Measurements from ENCODE around the gene PTPRR. TPM values are rescaled to one million over a fixed set of nuclear protein-coding genes. Genes with fewer than 3 reads are reported as not detected.

Gene PTPRR
- total and polyA plus RNA-seq, 4 donors = 0.02 to 0.08 TPM; not detected in 2

DNA sequence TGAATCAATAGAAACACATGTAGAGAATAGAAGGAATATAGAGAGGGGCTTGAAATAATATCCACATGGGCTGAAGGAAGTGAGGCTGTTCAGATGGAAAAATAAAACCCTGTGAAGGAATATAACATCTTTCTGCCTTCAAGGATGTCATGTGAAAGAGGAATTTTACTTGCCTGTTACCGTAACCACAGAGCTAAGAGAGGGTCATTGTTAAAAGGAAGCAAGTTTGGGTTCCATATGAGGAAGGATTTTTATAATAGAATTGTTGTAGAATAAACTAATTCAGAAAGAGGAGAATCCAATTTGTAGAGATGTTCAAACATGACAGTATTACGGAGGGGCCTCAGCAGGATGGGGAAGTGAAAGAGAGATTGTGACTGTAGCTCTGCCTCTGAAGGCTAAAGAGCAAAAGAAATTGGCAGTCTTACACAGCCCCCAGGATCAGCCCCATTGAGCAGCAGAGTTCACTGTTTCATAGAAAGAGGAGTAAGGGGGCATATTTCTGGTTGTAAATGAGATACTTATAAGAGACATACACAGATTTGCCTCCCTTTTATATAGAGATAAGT lies 41.8 kb upstream of the PTPRR start (continued):
- TF ChIP-seq GABPA (IDR thresholded peaks at IDR 0.05 in 1 of 2, conservative IDR thresholded peaks at IDR 0.05 in 1 of 2) = no peak
- TF ChIP-seq REST (IDR thresholded peaks at IDR 0.05) = no peak
- TF ChIP-seq HNF4A (conservative IDR thresholded peaks at IDR 0.05) = no peak
- TF ChIP-seq RAD21 (IDR thresholded peaks at IDR 0.05) = no peak
- no peak for TF ChIP-seq FOXA1 (IDR thresholded peaks at IDR 0.05)
- TF ChIP-seq RXRA (IDR thresholded peaks at IDR 0.05) = no peak
- TF ChIP-seq EGR1 (IDR thresholded peaks at IDR 0.05; ENCODE audit: low read depth in 2 of 2) = no peak

- no peaks in the 10 kb centered on the region for H3K36me3 ChIP-seq (ENCODE audit: control insufficient read depth in 4 of 4, insufficient read depth in 3 of 4, low read depth in 1 of 4, low read length in 3 of 4)
These were observed 39.9 kb upstream of the PTPRR start for GRCh38 chr12:70960484-70960883.

More at GRCh38 chr12:70960484-70960883, 39.9 kb upstream of the PTPRR start:
- DNase-seq (ENCODE audit: low spot score) = no peak
- H3K27ac ChIP-seq (ENCODE audit: low read depth in 1 of 2, low read length in 2 of 2) = no peak overlapping the region
- H3K9ac ChIP-seq (ENCODE audit: low read depth in 1 of 2, low read length in 2 of 2) = no peak overlapping the region
- H3K4me3 ChIP-seq (ENCODE audit: low read depth in 1 of 3, low read length in 3 of 3) = no peak overlapping the region
- 45% methylated on average over 1 of the region's 1 CpG for WGBS
- no peak for TF ChIP-seq REST (IDR thresholded peaks at IDR 0.05)
- no peak for TF ChIP-seq EGR1 (IDR thresholded peaks at IDR 0.05; ENCODE audit: low read depth in 2 of 2)
- TF ChIP-seq RXRA (IDR thresholded peaks at IDR 0.05) = no peak
- TF ChIP-seq, protein P1, sequence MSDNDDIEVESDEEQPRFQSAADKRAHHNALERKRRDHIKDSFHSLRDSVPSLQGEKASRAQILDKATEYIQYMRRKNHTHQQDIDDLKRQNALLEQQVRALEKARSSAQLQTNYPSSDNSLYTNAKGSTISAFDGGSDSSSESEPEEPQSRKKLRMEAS (IDR thresholded peaks at IDR 0.05) = no peak
- TF ChIP-seq RAD21 (IDR thresholded peaks at IDR 0.05) = no peak
- no peak for TF ChIP-seq JUND (IDR thresholded peaks at IDR 0.05)
- TF ChIP-seq, protein P2, sequence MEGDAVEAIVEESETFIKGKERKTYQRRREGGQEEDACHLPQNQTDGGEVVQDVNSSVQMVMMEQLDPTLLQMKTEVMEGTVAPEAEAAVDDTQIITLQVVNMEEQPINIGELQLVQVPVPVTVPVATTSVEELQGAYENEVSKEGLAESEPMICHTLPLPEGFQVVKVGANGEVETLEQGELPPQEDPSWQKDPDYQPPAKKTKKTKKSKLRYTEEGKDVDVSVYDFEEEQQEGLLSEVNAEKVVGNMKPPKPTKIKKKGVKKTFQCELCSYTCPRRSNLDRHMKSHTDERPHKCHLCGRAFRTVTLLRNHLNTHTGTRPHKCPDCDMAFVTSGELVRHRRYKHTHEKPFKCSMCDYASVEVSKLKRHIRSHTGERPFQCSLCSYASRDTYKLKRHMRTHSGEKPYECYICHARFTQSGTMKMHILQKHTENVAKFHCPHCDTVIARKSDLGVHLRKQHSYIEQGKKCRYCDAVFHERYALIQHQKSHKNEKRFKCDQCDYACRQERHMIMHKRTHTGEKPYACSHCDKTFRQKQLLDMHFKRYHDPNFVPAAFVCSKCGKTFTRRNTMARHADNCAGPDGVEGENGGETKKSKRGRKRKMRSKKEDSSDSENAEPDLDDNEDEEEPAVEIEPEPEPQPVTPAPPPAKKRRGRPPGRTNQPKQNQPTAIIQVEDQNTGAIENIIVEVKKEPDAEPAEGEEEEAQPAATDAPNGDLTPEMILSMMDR (IDR thresholded peaks at IDR 0.05; ENCODE audit: low read depth, low read length, missing input control) = no peak
- TF ChIP-seq FOXA1 (IDR thresholded peaks at IDR 0.05) = no peak
- TF ChIP-seq ATF3 (IDR thresholded peaks at IDR 0.05) = no peak
- TF ChIP-seq NR2F2 (IDR thresholded peaks at IDR 0.05) = no peak
- TF ChIP-seq TAF1 (conservative IDR thresholded peaks at IDR 0.05) = no peak
- TF ChIP-seq HNF4G (IDR thresholded peaks at IDR 0.05) = no peak
- TF ChIP-seq GABPA (IDR thresholded peaks at IDR 0.05 in 1 of 2, conservative IDR thresholded peaks at IDR 0.05 in 1 of 2) = no peak
- no peak for TF ChIP-seq HNF4A (conservative IDR thresholded peaks at IDR 0.05)
- no peak for TF ChIP-seq SP1 (IDR thresholded peaks at IDR 0.05)
- no peaks in the 10 kb centered on the region for H3K4me1 ChIP-seq (ENCODE audit: control insufficient read depth in 4 of 4, insufficient read depth in 4 of 4, low read length in 3 of 4)
- H3K27me3 ChIP-seq (ENCODE audit: control insufficient read depth in 4 of 4, insufficient read depth in 4 of 4, low read length in 3 of 4) = no peaks in the 10 kb centered on the region
- no peaks in the 10 kb centered on the region for H3K9me3 ChIP-seq (ENCODE audit: control insufficient read depth in 4 of 4, low read length in 3 of 4)

Measured in liver (tissue), 9 donors.